Esophagus muscularis mucosa (tissue), 4 donors: ENCODE data around the gene MAGI2. TPM values are rescaled to one million over a fixed set of nuclear protein-coding genes. Genes with fewer than 3 reads are reported as not detected.

Experiments used
- DNase-seq: peaks from one replicate; pipeline ENCODE4 v3.0.0-alpha.2; 2017; ENCODE audit errors: extremely low spot score
- H3K27ac ChIP-seq, 4 donors: fragments of 200-600 bp; sonication (generic); replicated peaks in 1 of 4; 1 replicate in 3 of 4; 2 replicates in 1 of 4; pipeline ENCODE4 v1.5.1; 2016 to 2019; ENCODE audit warnings: mild to moderate bottlenecking in 1 of 4
- H3K27me3 ChIP-seq, 4 donors: fragments of 200-600 bp; sonication (generic); one replicate each; pipeline versions ENCODE4 v1.5.1 to v1.6.0; 2016 to 2019
- H3K36me3 ChIP-seq, 4 donors: fragments of 200-600 bp; sonication (generic); one replicate each; pipeline ENCODE4 v1.5.1; 2016 to 2019
- H3K4me1 ChIP-seq, 4 donors: fragments of 200-600 bp; sonication (generic); one replicate each; pipeline ENCODE4 v1.5.1; 2016 to 2019
- H3K4me3 ChIP-seq, 4 donors: fragments of 200-600 bp; sonication (generic); 1 replicate in 2 of 4; 2 replicates in 2 of 4; pipeline ENCODE4 v1.5.1; 2016 to 2019; ENCODE audit warnings: mild to moderate bottlenecking in 4 of 4, moderate library complexity in 1 of 4
- H3K9me3 ChIP-seq, 4 donors: fragments of 200-600 bp; sonication (generic); 1 replicate in 3 of 4; 2 replicates in 1 of 4; pipeline ENCODE4 v1.5.1; 2016 to 2019
- EP300 ChIP-seq: sonication (generic); formaldehyde crosslinking; IDR thresholded peaks from one replicate; pipeline ENCODE4 v1.6.1; 2017; ENCODE audit warnings: antibody characterized with exemption
- POLR2A ChIP-seq: fragments of 450-650 bp; IDR thresholded peaks from one replicate; pipeline ENCODE4 v1.6.1; 2017; ENCODE audit warnings: antibody characterized with exemption, moderate library complexity, mild to moderate bottlenecking, low read depth
- POLR2AphosphoS5 ChIP-seq, 2 donors: sonication (generic); formaldehyde crosslinking; IDR thresholded peaks; one replicate each; pipeline ENCODE4 v1.6.1; 2017; ENCODE audit warnings: antibody characterized with exemption in 2 of 2
- WGBS: methylation state at CpG from one replicate; pipeline ENCODE4 v1.1.5; 2018; 5-methylcytosine and 5-hydroxymethylcytosine counted together
- intact Hi-C: fragments of 100-400 bp; cut with DNase I; formaldehyde crosslinking; loops from one replicate; pipeline ENCODE4 v1.15.1; 2023
- total RNA-seq, 4 donors: library from RNA; depleted of rRNA; stranded (reverse); fragments of >200 nt; gene quantifications; one replicate each; pipeline versions ENCODE4 v1.1.0 to v1.2.1, GENCODE V29; 2016
- TF ChIP-seq, protein P1 (sequence below), 3 experiments: fragments of 200-600 bp in 2 of 3; fragments of 450-650 bp in 1 of 3; sonication (generic) in 2 of 3; IDR thresholded peaks; one replicate each; pipeline ENCODE4 v1.5.1; 2017 to 2019; ENCODE audit warnings: antibody characterized with exemption in 3 of 3, mild to moderate bottlenecking in 2 of 3, moderate library complexity in 1 of 3

MAGI2 gene
- total RNA-seq, 4 donors from 2014 or later = 14.4 to 22.3 (median 21.2) TPM

GRCh38 chr7:78206769-78207168 is 1246.7 kb downstream of the MAGI2 start:
- TF ChIP-seq POLR2A (no peak), POLR2AphosphoS5 (IDR thresholded peaks at IDR 0.05) (no peak), EP300 (no peak)
- TF ChIP-seq, protein P1, sequence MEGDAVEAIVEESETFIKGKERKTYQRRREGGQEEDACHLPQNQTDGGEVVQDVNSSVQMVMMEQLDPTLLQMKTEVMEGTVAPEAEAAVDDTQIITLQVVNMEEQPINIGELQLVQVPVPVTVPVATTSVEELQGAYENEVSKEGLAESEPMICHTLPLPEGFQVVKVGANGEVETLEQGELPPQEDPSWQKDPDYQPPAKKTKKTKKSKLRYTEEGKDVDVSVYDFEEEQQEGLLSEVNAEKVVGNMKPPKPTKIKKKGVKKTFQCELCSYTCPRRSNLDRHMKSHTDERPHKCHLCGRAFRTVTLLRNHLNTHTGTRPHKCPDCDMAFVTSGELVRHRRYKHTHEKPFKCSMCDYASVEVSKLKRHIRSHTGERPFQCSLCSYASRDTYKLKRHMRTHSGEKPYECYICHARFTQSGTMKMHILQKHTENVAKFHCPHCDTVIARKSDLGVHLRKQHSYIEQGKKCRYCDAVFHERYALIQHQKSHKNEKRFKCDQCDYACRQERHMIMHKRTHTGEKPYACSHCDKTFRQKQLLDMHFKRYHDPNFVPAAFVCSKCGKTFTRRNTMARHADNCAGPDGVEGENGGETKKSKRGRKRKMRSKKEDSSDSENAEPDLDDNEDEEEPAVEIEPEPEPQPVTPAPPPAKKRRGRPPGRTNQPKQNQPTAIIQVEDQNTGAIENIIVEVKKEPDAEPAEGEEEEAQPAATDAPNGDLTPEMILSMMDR (IDR thresholded peaks at IDR 0.05) = no peak
- H3K4me1 ChIP-seq = no peaks in the 10 kb centered on the region
- no peaks in the 10 kb centered on the region for H3K27me3 ChIP-seq
- WGBS = 70% methylated on average over 2 of the region's 2 CpGs
- H3K36me3 ChIP-seq = no peaks in the 10 kb centered on the region
- no peak overlapping the region for H3K27ac ChIP-seq
- intact Hi-C loops = no loop called here
- no peaks in the 10 kb centered on the region for H3K9me3 ChIP-seq
- H3K4me3 ChIP-seq = no peak overlapping the region
- no peak for DNase-seq

GRCh38 chr7:78203042-78203720 is 1250.3 kb downstream of the MAGI2 start:
- intact Hi-C loops = no loop called here
- no peak for TF ChIP-seq POLR2A
- TF ChIP-seq, protein P1 (IDR thresholded peaks at IDR 0.05) = no peak
- TF ChIP-seq POLR2AphosphoS5 (IDR thresholded peaks at IDR 0.05) = no peak
- no peak for TF ChIP-seq EP300
- no peak overlapping the region for H3K4me3 ChIP-seq
- H3K27ac ChIP-seq = no peak overlapping the region
- H3K9me3 ChIP-seq = no peaks in the 10 kb centered on the region
- WGBS = 87% methylated on average over 7 of the region's 7 CpGs
- DNase-seq = no peak
- H3K36me3 ChIP-seq = no peaks in the 10 kb centered on the region
- H3K27me3 ChIP-seq = no peaks in the 10 kb centered on the region
- H3K4me1 ChIP-seq = no peaks in the 10 kb centered on the region

GRCh38 chr7:78198756-78199155 is 1254.7 kb downstream of the MAGI2 start:
- H3K36me3 ChIP-seq = no peaks in the 10 kb centered on the region
- 94% methylated on average over 3 of the region's 3 CpGs for WGBS
- H3K27ac ChIP-seq = no peak overlapping the region
- intact Hi-C loops = no loop called here
- no peaks in the 10 kb centered on the region for H3K9me3 ChIP-seq
- no peaks in the 10 kb centered on the region for H3K27me3 ChIP-seq
- no peak for TF ChIP-seq POLR2A
- TF ChIP-seq EP300 = no peak
- TF ChIP-seq, protein P1 (IDR thresholded peaks at IDR 0.05) = no peak
- no peak for TF ChIP-seq POLR2AphosphoS5 (IDR thresholded peaks at IDR 0.05)
- H3K4me3 ChIP-seq = no peak overlapping the region
- no peaks in the 10 kb centered on the region for H3K4me1 ChIP-seq
- no peak for DNase-seq

DNA sequence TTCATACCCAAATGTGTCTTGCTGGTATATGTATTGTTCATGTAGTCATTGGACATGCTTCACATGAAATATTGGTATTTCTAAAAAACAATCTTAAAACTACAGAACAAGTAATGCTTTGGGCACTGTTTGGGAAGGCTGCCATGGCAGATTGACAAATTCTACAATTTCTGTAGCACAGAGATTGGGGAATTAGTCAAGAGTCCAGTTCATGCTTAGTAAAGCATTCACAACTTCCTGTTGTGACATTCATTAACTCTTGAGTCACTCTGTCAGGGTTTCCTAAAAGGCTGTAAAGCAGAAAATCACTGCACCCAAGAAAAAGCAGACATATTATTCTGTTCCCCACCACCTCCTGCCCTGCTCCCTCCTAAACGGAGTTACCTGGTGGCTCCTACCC is 1256.0 kb downstream of the MAGI2 start:
- no peaks in the 10 kb centered on the region for H3K9me3 ChIP-seq
- intact Hi-C loops = no loop called here

More for the DNA sequence above, 1256.0 kb downstream of the MAGI2 start:
- 73% methylated on average over 1 of the region's 1 CpG for WGBS
- DNase-seq = no peak
- Histone ChIP-seq H3K4me3 (no peak overlapping the region), H3K27me3 (no peaks in the 10 kb centered on the region), H3K27ac (no peak overlapping the region), H3K36me3 (no peaks in the 10 kb centered on the region), H3K4me1 (no peaks in the 10 kb centered on the region)
- TF ChIP-seq EP300 = no peak
- no peak for TF ChIP-seq POLR2A
- TF ChIP-seq, protein P1 (IDR thresholded peaks at IDR 0.05) = no peak
- no peak for TF ChIP-seq POLR2AphosphoS5 (IDR thresholded peaks at IDR 0.05)
